HL-60 (cell line): ENCODE data around the gene PHKA2.

Experiments
- CTCF ChIP-seq: IDR thresholded peaks from one replicate; pipeline ENCODE4 v1.5.1; 2011; ENCODE audit warnings: low read length, control low read depth, inconsistent platforms; ENCODE audit not compliant: insufficient read depth
- REST ChIP-seq: IDR thresholded peaks from 2 replicates; pipeline ENCODE4 v1.6.1; 2012; ENCODE audit warnings: low read depth; ENCODE audit not compliant: insufficient replicate concordance

GRCh38 chrX:18962329-18962728 is 21.6 kb downstream of the PHKA2 start:
- TF ChIP-seq REST (no peak), CTCF (no peak)
